ENCODE results near the gene TTC38. TPM values are rescaled to one million over a fixed set of nuclear protein-coding genes. Genes with fewer than 3 reads are reported as not detected.

The TTC38 gene
- polyA plus RNA-seq, 1 donor from 2014 or later, result 1.4 TPM

DNA sequence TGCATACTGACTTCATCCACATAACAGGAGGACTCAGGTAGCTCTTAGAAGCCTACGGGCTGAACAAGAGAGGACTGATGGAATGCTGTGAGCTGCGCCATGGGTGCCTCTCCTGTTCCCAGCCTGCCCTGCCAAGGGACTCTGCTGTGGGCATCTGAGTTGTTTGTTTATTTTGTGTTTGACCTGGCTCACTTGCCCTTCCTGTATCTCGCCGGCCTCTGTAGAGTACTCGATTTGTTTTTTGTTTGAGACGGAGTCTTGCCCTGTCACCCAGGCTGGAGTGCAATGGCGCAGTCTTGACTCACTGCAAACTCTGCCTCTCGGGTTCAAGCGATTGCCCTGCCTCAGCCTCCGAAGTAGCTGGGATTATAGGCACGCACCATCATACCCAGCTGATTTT is 1.8 kb downstream of the TTC38 start:
- no peak overlapping the region for H3K27ac ChIP-seq (ENCODE audit: low read length)

DNA sequence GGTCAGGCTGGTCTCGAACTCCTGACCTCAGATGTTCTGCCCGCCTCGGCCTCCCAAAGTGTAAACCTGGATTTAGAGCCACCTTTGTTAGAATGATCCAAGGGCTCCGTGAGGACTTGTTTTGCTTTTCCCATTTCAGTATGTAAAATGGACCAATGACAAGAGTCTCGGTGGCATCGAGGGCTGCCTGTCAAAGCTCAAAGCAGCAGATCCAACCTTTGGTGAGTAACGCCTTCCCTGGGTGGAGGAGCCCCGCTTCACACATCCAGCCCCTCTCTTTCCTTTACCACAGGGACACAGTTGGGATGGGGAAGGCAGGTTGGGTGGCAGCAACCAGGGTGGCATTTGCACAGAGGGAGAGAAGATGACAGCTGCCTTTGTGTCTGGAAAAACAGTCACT is 4.4 kb downstream of the TTC38 start:
- no peak overlapping the region for H3K27ac ChIP-seq (ENCODE audit: low read length)
- H3K9me2 ChIP-seq (ENCODE audit: insufficient read depth, low read length), result no peaks in the 10 kb centered on the region
- H2AFZ ChIP-seq (ENCODE audit: low read depth, low read length), result no peak overlapping the region
- H3K9ac ChIP-seq (ENCODE audit: low read length), result no peak overlapping the region
- H3K27me3 ChIP-seq (ENCODE audit: insufficient read depth, low read depth, low read length), result peaks cover 11% of the 10 kb centered on the region
- H3K9me3 ChIP-seq (ENCODE audit: low read length), result no peaks in the 10 kb centered on the region
- H3K4me3 ChIP-seq (ENCODE audit: low read length), result no peak overlapping the region
- H3F3A ChIP-seq (ENCODE audit: insufficient read depth, low read length, poor library complexity, severe bottlenecking), result no peaks in the 10 kb centered on the region
- TF ChIP-seq EZH2 (IDR thresholded peaks at IDR 0.05; ENCODE audit: borderline replicate concordance, insufficient read depth, low read length, poor library complexity, severe bottlenecking) (no peak), SMC3 (conservative IDR thresholded peaks at IDR 0.05; ENCODE audit: poor library complexity) (no peak)
- H4K20me1 ChIP-seq (ENCODE audit: insufficient read depth), result no peaks in the 10 kb centered on the region
- no peaks in the 10 kb centered on the region for H3K36me3 ChIP-seq (ENCODE audit: insufficient read depth, low read length)
- H3K4me2 ChIP-seq (ENCODE audit: low read length), result no peak overlapping the region
- H3K79me2 ChIP-seq (replicated peaks; ENCODE audit: insufficient read depth, low read length), result no peaks in the 10 kb centered on the region

More for the DNA sequence above, 1.8 kb downstream of the TTC38 start:
- Histone ChIP-seq H3K9me3 (ENCODE audit: low read length) (no peaks in the 10 kb centered on the region), H3K9ac (ENCODE audit: low read length) (no peak overlapping the region), H3K79me2 (replicated peaks; ENCODE audit: insufficient read depth, low read length) (no peaks in the 10 kb centered on the region), H4K20me1 (ENCODE audit: insufficient read depth) (no peaks in the 10 kb centered on the region), H3K9me2 (ENCODE audit: insufficient read depth, low read length) (no peaks in the 10 kb centered on the region), H3K36me3 (ENCODE audit: insufficient read depth, low read length) (no peaks in the 10 kb centered on the region), H3F3A (ENCODE audit: insufficient read depth, low read length, poor library complexity, severe bottlenecking) (no peaks in the 10 kb centered on the region), H3K27me3 (ENCODE audit: insufficient read depth, low read depth, low read length) (peaks cover 19% of the 10 kb centered on the region), H2AFZ (ENCODE audit: low read depth, low read length) (no peak overlapping the region), H3K4me2 (ENCODE audit: low read length) (no peak overlapping the region), H3K4me3 (ENCODE audit: low read length) (no peak overlapping the region)
- TF ChIP-seq RAD21 (conservative IDR thresholded peaks at IDR 0.05) (no peak), TAF1 (IDR thresholded peaks at IDR 0.05; ENCODE audit: low read depth) (no peak), POLR2AphosphoS5 (IDR thresholded peaks at IDR 0.05) (no peak), SMC3 (conservative IDR thresholded peaks at IDR 0.05; ENCODE audit: poor library complexity) (no peak), EP300 (conservative IDR thresholded peaks at IDR 0.05; ENCODE audit: poor library complexity, severe bottlenecking) (no peak), EZH2 (IDR thresholded peaks at IDR 0.05; ENCODE audit: borderline replicate concordance, insufficient read depth, low read length, poor library complexity, severe bottlenecking) (no peak), MXI1 (conservative IDR thresholded peaks at IDR 0.05; ENCODE audit: poor library complexity, severe bottlenecking) (no peak)
- TF ChIP-seq, protein P1, sequence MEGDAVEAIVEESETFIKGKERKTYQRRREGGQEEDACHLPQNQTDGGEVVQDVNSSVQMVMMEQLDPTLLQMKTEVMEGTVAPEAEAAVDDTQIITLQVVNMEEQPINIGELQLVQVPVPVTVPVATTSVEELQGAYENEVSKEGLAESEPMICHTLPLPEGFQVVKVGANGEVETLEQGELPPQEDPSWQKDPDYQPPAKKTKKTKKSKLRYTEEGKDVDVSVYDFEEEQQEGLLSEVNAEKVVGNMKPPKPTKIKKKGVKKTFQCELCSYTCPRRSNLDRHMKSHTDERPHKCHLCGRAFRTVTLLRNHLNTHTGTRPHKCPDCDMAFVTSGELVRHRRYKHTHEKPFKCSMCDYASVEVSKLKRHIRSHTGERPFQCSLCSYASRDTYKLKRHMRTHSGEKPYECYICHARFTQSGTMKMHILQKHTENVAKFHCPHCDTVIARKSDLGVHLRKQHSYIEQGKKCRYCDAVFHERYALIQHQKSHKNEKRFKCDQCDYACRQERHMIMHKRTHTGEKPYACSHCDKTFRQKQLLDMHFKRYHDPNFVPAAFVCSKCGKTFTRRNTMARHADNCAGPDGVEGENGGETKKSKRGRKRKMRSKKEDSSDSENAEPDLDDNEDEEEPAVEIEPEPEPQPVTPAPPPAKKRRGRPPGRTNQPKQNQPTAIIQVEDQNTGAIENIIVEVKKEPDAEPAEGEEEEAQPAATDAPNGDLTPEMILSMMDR (IDR thresholded peaks at IDR 0.05; ENCODE audit: poor library complexity, severe bottlenecking), result no peak
- TF ChIP-seq, protein P2, sequence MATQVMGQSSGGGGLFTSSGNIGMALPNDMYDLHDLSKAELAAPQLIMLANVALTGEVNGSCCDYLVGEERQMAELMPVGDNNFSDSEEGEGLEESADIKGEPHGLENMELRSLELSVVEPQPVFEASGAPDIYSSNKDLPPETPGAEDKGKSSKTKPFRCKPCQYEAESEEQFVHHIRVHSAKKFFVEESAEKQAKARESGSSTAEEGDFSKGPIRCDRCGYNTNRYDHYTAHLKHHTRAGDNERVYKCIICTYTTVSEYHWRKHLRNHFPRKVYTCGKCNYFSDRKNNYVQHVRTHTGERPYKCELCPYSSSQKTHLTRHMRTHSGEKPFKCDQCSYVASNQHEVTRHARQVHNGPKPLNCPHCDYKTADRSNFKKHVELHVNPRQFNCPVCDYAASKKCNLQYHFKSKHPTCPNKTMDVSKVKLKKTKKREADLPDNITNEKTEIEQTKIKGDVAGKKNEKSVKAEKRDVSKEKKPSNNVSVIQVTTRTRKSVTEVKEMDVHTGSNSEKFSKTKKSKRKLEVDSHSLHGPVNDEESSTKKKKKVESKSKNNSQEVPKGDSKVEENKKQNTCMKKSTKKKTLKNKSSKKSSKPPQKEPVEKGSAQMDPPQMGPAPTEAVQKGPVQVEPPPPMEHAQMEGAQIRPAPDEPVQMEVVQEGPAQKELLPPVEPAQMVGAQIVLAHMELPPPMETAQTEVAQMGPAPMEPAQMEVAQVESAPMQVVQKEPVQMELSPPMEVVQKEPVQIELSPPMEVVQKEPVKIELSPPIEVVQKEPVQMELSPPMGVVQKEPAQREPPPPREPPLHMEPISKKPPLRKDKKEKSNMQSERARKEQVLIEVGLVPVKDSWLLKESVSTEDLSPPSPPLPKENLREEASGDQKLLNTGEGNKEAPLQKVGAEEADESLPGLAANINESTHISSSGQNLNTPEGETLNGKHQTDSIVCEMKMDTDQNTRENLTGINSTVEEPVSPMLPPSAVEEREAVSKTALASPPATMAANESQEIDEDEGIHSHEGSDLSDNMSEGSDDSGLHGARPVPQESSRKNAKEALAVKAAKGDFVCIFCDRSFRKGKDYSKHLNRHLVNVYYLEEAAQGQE (IDR thresholded peaks at IDR 0.05; ENCODE audit: borderline replicate concordance), result no peak

All from neural cell (in vitro differentiated cells).